Muscle of back (tissue), 11 donors: ENCODE data around the gene PSMC6. TPM values are rescaled to one million over a fixed set of nuclear protein-coding genes. Genes with fewer than 3 reads are reported as not detected.
"Not testable (repeated sequence)": the region's sequence is repeated elsewhere in the genome, so short reads cannot be mapped to it uniquely, and the experiment has no call there.

Experiments
- DNase-seq, 3 donors: peaks; one replicate each; pipeline versions ENCODE4 v3.0.0 to v3.0.0-alpha.2; 2013
- polyA plus RNA-seq, 10 donors: library from polyadenylated mRNA; unstranded; fragments of 120-200 nt; gene quantifications; one replicate each; pipeline ENCODE4 v1.2.1, GENCODE V29; 2013; ENCODE audit not compliant: insufficient read length in 10 of 10

The PSMC6 gene
- polyA plus RNA-seq, 10 donors = 79.3 to 123 (median 101) TPM

DNA sequence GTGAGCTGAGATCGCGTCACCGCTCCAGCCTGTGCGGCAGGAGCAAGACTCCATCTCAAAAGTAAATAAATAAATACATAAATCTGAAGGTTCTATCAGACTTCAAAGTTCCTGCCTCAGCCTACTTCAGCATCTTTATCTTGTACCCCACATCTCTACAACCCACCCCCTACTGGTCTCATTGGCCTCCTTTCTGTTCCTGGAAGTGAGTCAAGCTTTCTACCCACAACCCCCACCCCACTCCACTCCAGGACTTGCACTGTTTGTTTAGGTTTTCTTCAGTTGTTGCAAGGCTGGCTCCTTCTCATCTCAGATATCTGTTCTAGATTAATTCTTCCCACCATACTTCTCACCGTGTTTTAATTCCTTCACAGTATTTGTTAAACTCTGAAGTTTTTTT is 714 bp upstream of the PSMC6 start:
- no peak for DNase-seq

DNA sequence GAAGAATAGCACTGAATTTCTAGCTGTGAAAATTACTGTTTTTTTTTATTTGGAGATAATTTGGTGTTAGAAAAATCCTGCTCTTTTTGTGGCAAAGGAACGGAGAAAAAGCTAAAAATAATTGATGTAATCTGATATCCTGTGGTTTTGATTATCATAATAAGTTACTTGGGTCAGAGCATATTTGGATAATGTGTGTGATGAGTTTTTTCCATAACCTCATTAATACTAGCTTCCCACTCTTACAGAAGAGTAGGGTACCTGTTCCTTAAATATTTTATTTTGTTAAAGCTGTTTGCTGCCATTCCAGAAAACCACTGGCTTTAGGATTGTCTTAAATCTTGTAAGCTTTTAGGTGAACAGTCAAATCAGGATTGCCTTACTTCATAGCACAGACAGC is 4.7 kb downstream of the PSMC6 start:
- no peak for DNase-seq

DNA sequence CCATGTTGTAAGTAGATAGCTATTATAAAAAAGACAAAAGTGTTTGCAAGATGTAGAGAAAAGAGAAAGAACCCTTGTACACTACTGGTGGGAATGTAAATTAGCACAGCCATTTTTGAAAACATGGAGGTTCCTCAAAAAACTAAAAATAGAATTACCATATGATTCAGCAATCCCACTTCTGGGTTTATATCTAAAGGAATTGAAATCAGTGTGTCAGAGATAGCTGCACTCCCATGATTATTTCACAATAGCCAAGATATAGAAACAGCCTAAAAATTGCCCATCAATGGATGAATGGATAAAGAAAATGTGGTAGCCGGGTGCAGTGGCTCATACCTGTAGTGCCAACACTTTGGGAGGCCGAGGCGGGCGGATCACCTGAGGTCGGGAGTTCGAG is 9.2 kb downstream of the PSMC6 start:
- DNase-seq = no peak

DNA sequence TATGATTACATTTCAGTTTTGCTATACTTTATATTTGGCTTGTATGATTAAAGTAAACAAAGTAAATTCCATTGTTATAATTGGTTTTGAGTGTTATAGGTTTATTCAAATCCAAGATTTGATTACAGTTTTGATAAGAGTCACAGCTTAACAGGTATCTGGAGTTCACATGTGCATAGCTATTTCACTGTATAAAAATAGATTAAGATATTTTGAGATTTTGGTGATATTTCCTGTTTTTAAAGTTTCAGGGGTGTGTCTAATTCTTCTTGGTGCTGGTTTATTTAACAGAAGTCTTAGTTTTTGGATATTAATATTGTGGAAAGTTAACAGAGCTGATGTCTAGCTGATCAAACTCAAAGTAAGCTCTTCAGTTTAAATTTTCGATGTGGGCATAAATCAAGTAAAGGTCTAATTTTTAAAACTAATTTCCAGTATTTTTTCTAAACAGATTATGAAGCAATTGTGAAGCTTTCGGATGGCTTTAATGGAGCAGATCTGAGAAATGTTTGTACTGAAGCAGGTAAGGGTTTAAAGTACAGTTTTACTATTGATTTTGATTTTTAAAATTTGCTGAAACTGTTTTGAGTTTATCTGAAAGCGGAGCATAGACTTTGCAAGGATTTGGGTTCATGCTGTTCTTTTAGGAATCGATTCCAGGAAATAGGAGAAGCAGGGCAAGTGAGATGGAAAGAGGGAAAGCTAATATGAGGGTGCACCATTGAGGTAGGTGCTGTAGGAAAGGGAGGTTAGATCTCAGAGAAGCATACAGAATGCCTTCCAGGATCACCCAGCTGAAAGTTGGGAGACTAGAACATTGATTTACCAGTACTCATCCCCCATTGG is 16.7 kb downstream of the PSMC6 start:
- no peak for DNase-seq

DNA sequence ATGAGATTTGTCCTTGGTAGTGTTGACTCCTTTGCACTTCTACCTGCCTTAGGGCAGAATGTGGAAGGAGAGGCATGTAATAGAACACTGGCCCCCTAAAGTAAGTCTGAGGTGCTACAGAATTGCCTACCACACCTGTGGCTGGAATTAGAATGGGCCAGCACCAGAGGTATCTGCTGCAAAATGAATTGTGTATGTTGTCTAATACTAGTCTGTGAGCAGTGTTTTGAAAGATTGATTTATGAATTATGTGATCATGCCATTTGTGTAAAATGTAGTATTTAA is 17.3 kb downstream of the PSMC6 start:
- no peak for DNase-seq

DNA sequence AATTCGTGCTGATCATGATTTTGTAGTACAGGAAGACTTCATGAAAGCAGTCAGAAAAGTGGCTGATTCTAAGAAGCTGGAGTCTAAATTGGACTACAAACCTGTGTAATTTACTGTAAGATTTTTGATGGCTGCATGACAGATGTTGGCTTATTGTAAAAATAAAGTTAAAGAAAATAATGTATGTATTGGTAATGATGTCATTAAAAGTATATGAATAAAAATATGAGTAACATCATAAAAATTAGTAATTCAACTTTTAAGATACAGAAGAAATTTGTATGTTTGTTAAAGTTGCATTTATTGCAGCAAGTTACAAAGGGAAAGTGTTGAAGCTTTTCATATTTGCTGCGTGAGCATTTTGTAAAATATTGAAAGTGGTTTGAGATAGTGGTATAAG is 20.5 kb downstream of the PSMC6 start:
- not testable (repeated sequence) for DNase-seq

DNA sequence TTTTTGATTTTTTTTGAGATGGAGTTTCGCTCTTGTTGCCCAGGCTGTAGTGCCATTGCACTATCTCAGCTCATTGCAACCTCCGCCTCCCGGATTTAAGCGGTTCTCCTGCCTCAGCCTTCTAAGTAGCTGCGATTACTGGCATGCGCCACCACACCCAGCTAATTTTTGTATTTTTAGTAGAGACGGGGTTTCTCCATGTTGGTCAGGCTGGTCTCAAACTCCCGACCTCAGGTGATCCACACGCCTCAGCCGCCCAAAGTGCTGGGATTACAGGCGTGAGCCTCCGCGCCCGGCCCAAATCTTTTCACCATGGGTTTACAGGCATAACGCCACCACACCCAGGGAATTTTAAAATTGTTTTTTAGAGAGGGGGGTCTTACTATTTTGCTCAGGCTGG is 22.0 kb downstream of the PSMC6 start:
- not testable (repeated sequence) for DNase-seq

DNA sequence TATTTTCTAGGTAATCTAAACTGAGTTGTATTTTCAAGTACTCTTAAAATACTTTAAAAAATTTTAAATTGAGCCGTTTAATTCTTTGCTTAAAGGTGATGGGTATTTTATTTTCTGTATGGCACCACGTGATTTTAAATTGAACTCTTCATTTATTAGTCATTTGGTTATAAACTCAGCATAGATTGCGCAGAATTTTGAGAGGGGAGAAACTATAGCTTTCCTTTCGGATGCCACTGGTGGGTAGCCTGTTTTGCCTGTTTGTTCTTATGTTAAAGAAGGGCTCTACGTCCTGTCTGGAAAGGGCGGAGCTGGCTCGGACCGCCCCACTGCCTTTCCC is 22.6 kb downstream of the PSMC6 start:
- DNase-seq = no peak

DNA sequence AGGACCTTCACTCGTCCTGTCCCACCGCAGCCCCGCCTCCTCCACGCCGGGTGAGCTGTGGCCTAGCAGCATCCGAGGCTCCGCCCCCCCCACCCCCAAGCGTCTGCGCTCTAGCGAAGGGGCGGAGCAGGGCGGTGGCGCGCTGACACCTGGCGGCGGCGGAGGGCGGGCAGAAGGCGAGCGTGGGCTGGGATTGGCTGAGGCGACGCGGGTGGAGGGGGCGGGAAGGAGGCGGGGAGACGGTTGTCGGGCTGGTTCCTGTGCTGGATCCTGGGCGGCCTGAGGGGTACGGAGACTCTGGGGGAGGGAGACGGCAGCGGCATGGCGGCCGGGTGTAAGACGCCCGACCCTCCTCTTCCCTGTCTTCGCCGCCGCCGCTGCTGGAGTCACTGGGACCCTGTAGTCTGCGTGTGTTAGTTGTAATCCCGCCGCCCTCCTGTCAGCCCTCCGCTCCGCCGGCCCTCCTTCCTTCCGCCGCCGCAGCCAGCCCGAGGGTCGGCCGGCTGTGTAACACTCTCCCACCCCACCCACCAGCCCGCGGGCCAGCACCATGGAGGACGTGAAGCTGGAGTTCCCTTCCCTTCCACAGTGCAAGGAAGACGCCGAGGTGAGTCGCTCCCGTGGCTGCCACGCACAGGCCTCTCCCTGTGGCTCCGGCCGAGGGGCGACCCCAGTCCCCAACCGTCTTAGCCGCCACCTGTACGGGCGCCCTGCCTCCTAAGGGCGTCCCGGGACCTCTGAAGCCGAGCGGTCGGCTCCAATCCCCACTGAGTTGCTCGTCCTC is 23.1 kb downstream of the PSMC6 start, which contains the start of gene STYX:
TSS of gene STYX (plus strand) at position 242 of the 784 bp plus-strand sequence. CDS start at position 551, 309 bp downstream.
- peak; percentile 97 to 99 (median 98) for DNase-seq

DNA sequence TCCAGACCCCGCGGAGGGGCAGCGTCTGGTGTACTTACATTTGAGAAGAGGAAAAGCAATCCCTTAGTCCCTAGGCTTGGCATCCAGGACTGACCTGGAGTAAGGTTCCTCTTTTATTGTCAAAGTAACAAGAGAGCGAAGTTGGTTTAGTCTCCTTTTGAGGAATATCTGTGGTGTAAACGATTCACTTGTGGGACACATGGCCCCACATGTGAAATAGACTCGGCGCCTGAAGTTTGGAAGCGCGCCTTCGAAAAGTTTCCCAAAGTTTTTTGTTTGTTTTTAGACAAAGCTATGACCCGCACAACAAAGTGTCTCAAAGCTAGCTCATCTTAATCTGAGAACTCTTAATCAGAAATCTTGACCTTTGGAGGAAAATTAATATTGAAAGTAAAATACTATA is 23.7 kb downstream of the PSMC6 start:
- peak; percentile 33 to 78 (median 37) for DNase-seq

DNA sequence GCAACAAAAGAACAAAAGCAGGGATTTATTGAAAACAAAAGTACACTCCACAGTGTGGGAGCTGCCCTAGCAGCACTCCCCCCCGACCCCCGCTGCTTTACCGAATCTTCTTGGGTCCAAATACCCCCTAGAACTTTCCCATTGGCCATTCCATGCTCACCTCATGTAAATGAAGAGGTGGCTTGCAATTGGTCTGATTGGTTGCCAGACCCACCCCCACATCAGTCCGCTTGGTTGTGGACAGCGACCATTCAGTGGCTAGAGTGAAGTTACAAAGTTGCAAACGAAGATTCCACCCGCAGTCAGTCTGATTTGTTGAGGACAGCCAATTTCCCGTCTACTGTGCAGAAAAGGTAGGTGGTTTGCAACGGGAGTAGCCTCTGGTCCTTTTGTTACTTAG is 26.8 kb downstream of the PSMC6 start:
- DNase-seq = no peak

DNA sequence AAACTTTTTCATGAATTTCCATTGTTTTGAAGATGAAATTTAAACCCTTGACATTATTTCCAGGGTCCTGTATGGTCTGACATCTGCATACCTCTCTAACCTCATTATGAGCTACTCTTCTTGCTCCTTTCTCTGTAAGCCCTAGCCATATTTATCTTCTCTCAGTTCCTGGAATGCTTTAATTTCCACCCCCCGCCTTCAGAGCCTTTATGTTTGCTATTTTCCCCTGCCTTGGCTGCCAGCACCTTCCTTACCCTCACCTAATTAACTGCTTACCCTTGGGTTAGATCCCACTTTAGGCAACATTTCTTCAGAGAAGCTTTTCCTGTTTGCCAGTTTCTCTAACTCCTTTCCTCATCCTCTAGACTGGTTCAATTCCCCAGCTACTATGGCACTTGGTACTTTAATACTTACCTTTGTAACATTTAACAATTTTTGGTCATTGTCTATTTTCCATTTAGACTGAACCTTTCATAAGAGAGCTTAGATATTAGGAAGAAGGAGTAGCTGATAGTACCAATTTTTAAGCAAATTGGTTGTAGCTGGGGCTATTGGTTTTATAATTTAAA is 29.0 kb downstream of the PSMC6 start:
- no peak for DNase-seq

DNA sequence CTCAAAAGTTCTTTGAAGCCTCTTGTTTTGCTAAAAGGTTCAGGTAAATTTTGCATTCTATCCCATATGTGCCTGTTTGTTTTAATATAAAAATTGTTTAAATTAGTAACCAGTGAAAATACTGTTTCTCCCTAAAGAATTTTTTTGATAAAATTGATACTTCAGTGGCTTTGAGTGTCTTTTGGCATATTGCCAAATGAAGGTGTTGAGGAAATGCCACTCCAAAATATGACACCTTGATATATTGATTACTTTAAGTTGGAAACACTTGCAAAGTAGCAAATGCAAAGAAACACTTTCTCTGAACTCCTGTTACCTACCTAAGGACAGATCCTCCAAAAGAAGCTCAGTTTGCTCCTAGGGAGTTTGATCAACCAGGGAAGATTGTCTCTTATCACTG is 31.4 kb downstream of the PSMC6 start:
- no peak for DNase-seq

DNA sequence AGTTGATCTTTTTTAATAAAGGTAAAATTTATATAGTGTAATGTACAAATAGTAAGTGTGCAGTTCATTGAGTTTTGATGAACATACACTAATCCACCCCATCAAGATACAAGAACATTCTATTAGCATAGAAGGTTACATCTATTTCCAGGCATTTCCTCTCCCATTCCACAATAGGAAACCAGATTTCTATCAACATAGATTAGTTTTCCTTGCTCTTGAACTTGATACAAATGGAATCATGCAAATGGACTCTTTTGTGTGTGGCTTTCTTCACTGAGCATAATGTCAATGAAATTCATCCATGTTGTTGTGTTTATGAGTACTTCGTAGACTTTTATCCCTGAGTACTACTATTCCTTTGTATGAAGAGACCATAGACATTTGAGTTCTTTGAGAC is 33.8 kb downstream of the PSMC6 start:
- no peak for DNase-seq

DNA sequence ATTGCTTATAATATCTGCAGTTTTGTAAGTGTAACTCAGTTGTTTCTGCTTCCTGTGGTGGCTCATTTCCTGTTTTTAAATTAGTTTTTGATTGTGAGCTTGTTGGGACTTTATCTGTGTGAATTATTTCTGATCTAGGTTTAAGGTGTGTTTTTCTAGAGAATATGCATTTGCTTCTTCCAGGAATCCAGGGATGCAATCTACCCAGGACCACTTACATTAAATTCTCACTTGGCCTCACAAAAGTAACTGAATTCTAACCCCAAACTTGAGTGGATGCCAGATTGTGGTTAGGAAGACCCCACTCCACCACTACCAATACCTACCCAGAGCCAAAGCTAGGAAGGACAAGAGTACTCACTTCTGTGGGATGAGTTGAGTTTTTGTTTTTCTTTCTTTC is 34.9 kb downstream of the PSMC6 start:
- no peak for DNase-seq

DNA sequence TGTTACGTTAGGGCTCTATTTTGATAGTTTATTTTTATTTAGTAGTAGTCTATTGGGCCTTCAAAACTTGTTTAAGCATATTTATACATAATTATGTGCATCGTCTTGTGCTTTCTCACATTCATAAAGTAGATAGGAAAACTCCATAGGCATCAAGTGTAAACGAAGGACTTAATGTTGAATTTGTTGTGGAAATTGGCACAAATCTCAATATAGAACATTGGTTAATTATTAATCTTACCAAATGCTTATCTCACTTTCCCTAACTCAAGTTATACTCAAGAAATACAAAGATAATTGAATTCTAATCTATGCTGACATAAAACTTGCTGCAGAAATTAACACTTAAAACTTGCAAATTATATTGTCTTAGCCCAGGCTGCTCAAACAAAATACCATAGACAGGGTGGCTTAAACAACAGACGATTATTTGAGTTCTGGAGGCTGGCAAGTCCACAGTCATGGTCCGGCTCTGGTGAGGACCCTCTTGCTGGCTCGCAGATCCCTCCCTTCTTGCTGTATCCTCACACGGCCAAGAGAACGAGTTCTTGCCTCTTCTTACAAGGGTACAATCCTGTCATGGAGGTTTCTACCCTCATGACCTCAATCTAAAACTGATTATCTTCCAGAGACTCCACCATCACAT is 41.8 kb downstream of the PSMC6 start:
- DNase-seq = no peak

DNA sequence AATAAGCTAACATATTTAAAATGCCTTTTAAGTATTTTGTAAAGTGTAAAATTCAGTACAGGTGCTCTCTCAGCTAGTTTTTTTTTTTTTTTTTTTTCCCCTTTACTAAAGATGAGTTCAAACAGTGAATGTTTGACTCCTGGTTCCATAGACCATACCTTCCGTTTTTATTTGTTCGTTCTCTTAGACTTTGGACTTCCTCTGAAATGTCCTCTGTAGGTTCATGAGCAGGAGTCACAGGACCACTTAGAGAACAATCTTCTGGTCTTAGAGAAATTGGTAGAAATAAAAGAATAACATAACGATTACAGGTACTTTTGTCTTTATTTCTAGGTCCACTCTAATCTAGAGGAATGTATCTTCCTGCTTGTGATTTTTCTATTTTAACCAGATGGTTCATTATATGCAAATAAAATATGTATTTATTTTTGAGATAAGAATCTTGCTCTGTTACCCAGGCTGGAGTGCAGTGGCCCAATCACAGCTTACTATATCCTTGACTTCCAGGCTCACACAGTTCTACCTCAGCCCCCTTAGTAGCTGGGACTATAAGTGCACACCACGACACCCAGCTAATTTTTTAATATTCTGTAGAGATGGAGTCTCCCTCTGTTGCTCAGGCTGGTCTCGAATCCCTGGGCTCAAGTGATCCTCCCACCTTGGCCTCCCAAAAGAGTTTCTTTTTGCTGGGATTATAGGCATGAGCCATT is 48.8 kb downstream of the PSMC6 start:
- DNase-seq = no peak

DNA sequence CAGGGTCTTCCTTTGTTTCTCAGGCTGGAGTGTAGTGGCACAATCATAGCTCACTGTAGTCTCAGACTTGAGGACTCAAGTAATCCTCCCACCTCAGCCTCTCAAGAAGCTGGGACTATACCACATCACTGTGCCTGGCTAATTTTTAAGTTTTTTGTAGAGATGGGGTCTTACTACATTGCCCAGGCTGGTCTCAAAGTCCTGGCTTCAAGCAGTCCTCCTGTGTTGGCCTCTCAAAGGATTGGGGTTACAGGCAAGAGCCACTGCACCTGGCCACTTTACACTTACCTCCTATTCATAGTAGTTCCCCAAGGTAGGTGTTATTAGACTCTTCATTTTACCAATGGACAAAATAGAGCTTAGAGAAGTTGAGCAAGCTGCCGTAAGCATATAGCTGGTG is 52.1 kb downstream of the PSMC6 start:
- DNase-seq = no peak

DNA sequence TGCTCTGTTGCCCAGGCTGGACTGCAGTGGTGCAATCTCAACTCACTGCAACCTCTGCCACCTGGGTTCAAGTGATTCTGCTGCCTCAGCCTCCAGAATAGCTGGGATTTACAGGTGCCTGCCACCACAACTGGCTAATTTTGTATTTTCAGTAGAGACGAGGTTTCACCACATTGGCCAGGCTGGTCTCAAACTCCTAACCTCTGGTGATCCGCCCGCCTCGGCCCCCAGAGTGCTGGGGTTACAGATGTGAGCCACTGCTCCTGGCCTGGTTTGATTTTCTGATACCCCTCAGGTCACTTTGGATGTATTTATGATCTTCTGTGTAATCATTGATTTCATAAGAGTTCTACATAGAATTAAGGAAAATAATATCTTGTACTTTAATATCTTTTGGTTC is 55.9 kb downstream of the PSMC6 start:
- not testable (repeated sequence) for DNase-seq

DNA sequence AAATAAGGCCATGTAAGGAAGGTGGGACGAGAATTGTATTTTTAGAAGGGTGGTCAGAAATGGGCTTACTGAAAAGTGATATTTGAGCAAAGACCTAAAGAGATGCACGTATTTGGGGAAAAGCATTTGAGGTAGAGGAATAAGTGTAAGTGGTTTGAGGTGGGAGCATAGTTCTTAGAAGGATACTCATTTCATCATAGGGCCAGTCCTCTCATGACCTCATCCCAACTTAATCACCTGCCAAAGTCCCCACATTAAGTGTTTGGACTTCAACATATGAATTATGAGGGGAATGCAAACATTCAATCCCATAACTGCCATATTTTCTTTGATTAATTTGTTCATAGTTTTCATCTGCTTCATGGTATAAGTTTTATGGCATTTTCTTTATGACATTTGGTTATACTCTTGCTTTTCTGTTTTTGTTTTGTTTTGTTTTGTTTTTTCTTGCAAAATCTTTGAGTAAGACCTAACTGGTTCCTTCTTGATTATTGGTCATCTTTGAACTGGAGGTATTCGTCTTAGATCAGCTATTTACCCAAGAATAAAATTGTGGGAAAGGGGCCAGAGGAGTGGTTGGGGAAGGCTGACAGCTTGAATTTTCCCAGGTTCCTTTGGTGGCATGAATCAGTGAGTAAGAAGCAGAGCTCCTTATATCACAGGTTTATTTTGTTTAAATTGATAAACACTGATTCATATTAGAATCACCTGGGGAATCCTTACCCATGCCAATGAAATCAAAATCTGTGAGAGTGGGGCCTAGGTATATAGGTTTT is 60.2 kb downstream of the PSMC6 start:
- no peak for DNase-seq

DNA sequence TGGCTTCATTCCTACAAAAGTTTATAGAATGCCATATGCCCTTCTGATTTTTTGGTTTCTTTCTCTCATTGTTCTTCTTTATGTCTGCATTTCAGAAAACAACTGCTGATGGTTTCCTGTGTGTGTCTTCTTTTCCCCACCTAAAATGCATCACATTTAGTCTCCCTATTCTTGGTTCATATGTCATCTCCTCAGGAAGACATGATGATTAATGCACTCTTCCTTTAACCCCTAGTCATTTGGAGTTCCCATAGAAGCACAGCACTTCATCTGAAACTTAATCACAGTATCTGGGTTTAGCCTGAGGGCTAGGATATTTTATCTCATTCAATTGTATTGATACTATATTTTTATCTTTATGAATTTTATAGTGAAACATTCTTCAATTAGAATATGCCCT is 62.9 kb downstream of the PSMC6 start:
- no peak for DNase-seq
